ELR (cell line): Measurements from ENCODE around the gene FAM221A.
"Not testable (repeated sequence)": the region's sequence is repeated elsewhere in the genome, so short reads cannot be mapped to it uniquely, and the experiment has no call there.

Experiments used
- DNase-seq: peaks from one replicate; pipeline ENCODE4 v3.0.0-alpha.2; 2015; ENCODE audit warnings: low read depth

FAM221A gene, protein sequence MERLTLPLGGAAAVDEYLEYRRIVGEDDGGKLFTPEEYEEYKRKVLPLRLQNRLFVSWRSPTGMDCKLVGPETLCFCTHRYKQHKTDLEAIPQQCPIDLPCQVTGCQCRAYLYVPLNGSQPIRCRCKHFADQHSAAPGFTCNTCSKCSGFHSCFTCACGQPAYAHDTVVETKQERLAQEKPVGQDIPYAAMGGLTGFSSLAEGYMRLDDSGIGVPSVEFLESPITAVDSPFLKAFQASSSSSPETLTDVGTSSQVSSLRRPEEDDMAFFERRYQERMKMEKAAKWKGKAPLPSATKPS

DNA sequence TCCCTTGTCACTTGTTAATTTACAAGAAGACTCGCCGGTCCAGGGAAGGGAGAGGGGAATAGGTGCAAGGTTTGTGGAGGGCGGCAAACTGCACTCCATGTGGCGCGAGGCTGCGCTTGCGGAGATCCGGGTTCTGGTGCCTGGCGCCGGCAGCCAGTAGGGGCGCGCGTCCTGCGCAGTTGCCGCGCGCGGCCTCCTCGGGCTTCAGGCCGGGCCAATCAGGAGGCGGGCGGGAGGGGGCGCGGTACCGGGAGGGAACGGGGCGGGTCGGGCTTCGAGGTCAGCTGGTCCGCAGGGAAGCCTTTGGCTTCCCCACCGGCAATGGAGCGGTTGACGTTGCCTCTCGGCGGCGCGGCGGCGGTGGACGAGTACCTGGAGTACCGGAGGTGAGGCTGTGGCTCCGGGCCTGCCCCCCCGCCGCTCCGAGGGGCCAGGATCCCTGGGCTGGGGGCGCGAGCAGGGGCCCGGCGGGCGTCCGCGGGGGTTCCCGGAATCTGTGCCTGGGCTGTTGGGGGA lies at the start of gene FAM221A:
TSS of gene FAM221A (plus strand) at position 302 of the 516 bp plus-strand sequence. CDS start at position 322, 20 bp downstream.
- DNase-seq, result peak; percentile 77

DNA sequence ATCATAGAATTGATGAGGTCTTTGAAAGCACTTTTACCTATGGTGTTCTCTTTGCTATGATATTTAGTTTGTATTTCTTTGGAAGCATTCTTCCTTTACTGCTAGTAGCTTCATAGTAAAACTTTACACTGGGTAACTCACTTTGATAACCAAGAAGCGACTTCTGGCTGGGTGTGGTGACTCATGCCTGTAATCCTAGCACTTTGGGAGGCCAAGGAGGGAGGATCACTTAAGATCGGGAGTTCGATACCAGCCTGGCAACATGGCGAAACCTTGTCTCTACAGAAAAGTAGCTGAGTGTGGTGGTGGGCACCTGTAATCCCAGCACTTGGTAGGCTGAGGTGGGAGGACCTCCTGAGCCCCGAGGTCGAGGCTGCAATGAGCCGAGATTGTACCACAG lies 46.6 kb upstream of the FAM221A start:
- DNase-seq, result no peak

DNA sequence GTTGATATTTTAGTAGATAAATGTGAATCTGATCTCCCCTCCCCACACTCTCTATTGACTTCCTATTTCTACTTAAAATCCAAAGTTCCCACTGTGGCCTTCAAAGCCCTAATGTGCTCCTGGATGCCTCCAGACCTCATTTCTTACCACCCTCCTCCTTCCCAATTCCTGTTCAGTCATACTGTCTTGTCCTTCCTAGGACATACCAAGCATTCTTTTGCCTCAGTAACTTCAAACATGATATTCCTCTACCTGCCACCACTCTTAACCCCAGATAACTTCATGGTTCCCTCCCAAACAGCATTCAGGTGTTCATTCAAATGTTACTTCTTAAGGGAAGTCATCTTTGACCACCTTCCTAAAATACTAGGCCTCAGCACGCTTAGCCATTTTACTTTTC lies 34.2 kb upstream of the FAM221A start:
- no peak for DNase-seq

DNA sequence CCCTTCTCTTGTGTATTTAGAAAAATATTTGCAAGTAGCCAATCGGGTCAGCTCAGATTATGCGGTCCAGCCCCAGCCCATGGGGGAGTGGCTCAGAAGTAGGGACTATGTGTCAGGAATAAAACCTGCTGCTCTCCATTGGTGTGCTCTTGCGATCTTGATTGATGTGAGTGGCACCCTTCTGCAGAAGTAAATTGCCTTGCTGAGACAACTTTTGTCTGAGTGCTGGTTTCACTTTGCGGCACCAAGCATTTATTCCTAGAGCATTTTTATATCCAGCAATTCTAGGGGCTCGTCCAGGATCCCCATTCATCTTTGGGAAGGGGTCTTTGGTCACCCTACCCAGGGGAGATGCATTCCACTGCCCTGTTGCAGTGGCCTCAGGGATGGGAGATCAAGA lies 26.1 kb upstream of the FAM221A start:
- DNase-seq, result no peak

DNA sequence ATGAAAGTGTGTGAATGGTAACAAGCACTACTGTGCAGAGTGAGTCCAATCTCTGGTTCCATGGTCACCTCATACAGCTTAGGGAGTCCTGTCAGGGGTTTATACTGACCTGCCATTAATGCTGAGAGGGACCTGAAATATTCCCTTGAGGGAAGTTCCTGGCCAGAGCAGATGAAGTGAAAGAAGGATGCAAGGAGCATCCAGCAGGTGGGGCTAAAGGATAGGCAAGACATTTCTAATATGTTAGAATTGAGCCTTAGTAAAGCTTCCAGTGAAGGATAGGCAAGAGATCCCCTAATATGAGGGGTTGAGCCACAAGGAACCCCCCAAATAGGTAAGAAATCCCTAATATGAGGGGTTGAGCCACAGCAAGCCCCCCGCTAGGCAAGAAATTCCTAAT lies 25.5 kb upstream of the FAM221A start:
- peak; percentile 61 for DNase-seq

DNA sequence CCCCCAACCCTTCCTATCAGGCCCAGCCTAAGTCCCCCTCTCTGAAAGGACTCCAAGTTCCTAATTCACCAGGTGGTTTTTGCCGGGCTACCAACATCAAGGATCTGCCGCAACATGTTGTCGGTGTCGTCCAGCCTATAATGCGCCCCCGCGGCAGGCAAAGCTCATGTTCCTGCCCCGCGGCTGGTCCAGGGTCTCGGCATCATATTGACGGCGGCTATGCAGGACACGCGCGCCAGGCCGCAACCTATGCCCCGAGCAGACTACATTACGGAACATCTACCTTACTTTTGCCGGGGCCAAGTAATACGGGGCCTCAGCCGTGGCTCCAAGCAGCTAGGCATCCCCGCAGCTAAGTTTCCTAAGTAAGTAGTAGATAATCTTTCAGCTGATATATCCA lies 24.6 kb upstream of the FAM221A start:
- no peak for DNase-seq

DNA sequence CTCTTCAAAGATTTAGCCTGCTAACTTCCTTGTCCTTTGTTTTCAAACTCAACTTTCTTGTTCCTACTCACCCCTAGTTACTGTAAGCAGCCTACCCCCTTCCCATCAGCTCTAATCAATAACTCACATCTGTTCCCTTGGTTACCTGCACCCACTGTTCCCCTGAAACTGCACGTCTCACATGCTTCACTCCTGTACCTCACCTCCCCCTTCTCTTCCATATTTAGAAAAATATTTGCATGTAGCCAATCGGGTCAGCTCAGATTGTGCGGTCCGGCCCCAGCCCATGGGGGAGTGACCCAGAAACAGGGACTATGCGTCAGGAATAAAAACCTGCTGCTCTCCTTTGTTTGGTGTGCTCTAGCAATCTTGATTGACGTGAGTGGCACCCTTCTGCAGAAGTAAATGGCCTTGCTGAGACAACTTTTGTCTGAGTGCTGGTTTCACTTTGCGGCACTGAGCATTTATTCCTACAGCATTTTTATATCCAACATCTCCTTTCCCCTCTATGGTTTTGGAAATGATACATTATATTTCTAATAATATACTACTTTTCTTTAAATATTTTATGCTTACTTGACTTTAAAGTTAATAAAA lies 21.1 kb upstream of the FAM221A start:
- DNase-seq, result no peak

DNA sequence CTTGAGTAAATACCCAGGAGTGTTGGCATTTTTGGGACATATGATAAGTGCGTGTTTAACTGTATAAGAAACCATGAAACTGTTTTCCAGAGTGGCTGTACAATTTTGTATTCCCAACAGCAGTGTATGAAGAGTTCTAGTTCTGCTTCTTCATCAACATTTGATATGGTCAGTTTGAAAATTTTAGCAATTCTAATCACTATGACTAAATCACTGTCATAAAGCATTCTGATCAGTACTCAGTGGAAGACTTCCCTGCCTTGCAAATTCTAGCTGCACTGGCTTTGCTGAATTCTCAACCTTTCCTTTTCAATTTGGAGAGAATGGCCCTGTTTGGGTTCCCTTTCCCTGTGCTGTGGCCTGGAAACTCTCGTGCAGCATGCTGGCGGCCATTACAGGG lies 18.6 kb upstream of the FAM221A start:
- no peak for DNase-seq

DNA sequence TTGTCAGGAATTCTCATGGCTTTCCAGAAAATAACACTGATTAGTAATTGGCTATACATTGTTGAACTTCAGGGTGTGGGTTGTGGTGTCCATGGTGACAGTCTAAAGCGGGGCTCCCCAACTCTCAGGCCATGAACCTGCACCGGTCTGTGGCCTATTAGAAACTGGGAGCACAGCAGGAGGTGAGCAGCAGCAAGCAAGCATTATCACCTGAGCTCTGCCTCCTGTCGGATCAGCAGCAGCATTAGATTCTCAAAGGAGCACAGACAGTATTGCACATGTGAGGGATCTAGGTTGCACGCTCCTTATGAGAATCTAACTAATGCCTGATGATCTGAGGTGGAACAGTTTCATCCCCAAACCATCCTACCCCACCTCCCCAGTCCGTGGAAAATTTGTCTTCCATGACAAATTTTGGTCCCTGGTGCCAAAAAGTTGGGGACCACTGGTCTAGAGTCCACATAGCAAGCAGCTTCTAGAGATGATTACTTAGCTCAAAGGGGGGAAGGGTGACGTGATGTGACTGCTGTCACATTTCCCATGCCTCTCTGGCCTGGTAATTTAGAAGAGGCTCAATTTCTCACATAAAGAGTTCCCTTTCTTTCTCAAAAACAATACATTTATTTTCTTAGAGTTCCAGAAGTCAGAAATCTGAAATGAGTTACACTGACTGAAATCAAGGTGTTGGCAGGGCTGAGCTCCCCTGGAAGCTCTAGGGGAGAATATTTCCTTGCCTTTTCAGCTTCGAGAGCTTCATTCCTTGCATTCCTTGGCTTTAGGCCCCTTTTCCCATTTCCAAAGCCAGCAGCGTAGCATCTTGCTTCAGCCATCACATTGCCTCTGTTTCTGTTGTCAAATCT lies 17.6 kb upstream of the FAM221A start:
- no peak for DNase-seq

DNA sequence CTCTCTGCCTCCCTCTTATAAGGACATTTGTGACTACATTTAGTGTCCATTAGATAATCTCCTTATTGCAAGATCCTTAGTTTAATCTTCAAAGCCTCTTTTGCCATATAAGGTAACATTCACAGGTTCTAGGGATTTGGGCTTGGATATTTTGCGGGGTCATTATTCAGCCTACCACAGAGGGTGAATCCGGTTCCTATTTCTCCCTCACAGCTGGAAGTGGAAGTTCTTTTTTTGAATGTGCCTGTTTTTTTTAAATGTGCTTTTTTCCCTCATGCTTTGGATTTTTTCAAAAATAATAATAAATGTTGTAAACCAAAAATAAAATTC lies 17.1 kb upstream of the FAM221A start:
- no peak for DNase-seq

DNA sequence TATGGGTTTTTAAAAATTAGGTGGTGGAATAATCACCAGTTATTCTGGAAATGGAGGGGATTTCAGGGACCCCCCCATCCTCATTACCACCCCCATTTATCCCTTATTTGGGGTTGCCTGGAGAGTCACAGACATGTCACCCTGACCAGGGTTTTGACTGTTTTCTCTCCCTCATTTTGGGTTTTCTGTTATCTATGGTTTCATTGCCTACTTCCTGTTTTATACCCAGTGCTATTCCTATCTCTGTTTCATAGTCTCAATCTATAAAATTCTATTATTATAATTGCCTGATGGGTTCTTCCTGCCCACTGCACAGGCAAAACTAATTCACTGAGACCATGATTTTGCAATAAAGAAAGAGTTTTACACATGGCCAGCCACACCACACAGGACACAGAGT lies 15.9 kb upstream of the FAM221A start:
- DNase-seq, result no peak

DNA sequence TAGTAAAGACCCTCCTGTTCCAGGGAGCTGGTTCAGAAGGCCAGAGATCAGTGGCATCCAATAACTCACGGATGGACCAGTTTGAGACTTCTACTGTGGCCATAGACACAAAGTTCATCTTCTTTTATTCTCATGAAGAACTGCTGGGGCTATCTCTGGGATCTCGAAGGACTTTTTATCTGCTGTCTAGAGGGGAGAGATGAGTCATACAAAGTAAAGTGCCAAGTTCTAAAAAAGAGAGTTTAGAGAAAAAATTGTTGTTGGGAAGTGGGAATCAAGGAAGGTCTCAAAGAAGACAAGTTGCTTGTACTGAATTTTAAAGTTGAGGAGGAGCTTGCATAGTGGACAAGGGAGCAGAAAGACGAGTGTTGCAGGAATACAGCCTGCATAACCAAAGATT lies 8.0 kb upstream of the FAM221A start:
- DNase-seq, result peak; percentile 14

DNA sequence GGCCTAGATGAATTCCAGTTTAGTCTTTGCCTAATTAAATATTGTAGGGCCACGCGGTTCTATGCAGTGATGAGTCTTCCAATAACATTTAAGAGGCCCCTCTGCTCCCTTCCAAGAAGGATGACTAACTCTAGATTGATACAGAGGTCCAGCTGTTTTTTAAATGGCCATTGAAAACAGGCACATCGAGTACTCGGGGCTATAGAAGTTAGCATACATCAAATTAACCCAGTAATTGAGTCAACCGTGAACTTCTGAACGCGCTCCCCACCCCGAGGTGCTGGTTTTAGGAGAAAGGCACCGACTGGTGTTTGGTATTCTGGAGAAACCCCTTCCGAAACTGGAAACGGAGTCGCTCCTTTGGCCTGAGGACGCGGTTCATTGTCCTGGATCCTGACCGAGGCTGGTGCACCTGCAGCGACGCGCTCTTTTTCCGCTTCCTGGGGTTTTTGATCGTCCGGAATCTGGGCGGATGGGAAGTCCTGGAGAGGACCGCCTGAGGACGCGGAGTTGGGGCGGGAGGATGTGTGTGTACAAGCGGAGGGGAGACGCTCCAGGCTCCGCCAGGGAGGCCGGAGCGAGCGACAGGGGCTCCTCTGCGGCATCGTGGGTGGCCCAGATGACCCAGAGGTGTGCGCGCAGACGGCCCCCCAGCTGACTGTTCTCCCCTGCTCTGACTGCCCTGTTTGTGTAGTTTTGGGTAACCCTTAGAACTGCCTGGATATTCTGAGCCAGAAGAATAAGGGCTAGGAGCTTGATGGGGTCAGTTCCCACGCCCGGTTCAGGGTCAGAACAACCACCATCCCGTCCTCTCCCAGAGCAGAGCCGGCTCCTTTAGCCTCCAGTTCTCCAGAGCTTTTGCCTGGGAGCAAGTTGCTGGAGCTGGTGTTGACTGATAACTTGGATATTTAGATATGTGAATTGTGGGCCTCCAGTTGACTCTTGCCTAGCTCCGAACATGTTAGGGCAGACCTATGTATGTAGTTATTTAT lies 711 bp downstream of the FAM221A start:
- peak; percentile 56 for DNase-seq

DNA sequence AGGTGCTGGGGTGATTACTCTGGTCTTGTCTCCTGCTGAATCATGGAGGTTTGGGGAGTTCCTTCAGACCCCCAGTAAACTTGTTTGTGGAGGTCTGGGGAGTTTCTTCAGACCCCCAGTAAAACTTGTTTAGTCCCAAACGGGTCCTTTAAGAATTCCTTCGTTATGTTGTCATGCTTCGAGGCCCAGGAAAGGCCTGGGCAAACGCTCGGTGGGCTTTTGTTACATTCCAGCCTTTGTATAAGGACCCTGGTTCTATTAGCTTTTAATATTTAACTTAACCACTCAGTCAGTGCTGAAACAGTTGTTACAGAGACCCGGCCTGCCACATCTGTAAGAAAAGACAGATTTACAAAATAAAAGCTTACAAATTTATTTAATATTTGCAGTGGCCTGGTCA lies 4.0 kb downstream of the FAM221A start:
- DNase-seq, result not testable (repeated sequence)

DNA sequence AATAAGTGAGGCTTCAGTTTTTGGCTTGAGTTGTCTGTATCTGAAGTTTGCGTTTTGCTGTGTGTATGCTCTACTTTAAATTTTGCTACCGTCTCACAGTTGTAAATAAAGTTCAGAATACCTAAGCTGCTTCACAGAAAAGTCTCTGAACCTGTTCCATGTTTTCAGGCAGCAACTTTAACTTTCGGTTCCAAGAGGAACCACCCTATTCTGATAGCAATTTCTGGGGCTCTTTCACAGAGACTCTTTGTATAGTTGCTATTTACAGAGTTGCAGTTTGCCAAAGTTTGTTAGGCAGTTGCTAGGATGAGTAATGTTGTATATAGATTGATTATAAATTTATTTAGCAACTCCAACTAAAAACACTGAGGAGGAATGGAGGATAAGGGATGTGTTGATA lies 5.7 kb downstream of the FAM221A start:
- no peak for DNase-seq

DNA sequence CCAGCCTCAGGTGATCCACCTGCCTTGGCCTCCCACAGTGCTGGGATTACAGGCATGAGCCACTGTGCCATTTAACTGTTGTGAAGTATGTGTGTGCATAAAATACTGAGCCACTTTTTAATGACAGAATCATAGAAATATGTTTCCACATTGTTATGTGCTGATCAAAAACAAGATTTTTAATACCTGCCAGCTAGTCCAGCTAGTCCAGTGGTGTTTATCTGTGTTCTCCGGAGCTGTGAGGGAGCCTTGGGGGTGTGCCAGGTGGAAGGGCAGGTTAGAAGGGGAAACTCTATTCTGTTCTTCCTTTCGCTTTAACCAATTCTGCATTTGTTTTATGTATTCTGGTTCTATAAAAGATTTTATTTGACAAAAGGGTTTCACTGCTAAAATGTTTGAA lies 7.0 kb downstream of the FAM221A start:
- peak; percentile 3 for DNase-seq

DNA sequence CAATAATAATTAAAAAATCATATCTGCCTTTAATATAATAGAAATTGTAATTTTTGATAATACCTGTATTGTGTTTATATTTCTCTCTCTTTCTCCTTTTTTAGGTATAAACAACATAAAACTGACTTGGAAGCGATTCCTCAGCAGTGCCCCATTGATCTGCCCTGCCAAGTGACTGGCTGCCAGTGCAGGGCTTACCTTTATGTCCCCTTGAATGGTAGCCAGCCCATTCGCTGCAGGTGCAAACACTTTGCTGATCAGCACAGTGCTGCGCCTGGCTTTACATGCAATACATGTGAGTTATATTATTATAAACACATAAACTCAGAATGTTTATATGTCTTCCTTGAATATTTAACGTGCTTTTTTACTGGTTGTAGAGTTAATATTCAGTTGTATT lies 9.2 kb downstream of the FAM221A start:
- no peak for DNase-seq

DNA sequence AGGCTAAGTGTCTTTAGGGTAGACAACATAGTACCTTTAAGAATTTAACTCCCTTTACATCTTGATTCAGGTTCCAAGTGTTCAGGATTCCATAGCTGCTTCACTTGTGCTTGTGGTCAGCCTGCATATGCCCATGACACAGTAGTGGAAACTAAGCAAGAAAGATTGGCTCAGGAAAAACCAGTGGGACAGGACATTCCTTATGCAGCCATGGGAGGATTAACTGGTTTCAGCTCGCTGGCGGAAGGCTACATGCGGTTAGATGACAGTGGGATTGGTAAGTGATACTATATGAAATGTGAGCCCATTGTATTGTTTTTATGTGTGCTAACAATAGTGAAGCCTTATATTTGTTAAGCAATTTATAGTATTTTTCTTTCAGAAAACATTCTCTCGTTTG lies 11.3 kb downstream of the FAM221A start:
- DNase-seq, result no peak

DNA sequence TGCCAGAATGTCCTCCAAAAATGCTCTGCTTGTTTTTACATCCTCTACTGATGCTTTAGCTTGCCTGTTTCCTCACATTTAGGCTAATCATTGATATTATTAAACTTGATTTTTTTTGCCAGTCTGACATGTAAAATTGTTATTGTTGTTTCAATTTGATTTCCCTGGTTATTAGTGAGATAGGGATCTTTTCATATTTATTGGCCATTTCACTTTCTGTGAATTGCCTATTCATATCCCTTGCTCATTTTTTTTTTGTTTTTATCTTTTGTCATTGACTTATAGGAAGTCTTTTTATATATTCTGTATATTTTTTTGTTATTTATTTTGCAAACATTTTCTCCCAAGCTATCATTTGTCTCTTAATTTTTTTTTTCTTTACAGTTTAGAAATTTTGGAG lies 13.2 kb downstream of the FAM221A start:
- no peak for DNase-seq

DNA sequence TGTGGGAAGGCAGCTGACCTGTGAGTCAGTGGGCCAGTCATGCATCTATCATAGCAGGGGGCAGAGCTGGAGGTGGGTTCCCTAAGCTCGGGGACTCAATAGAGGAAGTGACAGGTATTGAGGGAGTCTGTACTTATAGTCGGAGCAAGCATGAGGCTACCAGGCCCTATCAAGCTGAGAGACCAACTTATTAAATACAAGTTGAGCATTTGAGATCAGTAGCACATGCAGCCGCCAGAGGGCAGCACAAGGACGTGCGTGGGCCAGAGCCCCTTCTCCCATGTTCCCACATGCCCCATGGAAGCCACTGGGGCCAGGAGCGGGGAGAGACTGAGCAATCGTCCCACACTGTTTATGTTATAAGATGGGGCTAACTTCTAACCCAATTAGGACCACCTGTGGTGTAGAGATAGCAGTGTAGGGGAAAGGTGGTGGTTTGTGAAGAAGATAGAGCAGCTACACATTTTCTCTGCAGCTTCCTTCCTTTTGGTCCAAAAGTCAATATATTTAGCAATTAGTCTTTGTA lies 17.0 kb downstream of the FAM221A start:
- peak; percentile 82 for DNase-seq

DNA sequence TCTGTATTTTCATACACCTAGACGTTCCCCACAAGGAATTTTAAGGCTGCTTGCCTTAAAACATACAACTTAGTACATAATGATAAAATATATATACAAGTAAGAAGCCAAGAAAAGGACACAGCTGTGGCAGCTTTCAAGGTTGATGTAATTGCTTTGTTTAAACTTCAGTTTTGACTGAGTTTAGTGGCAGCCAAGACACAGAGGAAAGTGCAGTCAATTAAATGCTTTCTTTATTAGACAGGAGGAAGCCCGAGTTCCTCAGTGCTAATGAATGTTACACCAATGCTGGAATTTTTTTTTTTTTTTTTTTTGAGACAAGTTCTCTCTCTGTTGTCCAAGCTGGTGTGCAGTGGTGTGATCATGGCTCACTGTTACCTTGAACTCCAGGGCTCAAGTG lies 18.8 kb downstream of the FAM221A start:
- no peak for DNase-seq

DNA sequence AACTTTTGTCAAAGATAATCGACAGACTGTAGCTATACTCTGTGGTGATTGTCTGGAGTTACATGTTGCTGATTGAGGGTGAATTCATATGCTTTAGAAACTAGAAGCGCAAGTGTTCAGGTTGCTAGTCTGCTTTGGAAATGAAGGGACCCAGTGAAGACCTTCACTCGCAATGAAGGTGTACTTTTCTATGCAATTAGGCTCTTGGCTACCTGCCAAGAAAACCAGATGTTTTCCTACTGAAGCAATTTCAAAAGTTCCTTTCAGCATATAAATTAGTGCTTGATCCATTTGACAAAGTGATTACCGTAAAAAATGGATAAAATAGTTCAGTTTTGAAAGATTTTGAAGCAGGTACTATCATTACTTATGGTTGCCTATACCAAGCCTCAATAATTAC lies 20.0 kb downstream of the FAM221A start:
- no peak for DNase-seq
